H1 (cell line): Measurements from ENCODE around the gene CISD2.

Source experiments
- ASH2L ChIP-seq: fragments of 200-600, 300-600 bp; sonication (generic); IDR thresholded peaks from one replicate; pipeline ENCODE4 v1.7.1; 2017; ENCODE audit warnings: low read length
- EGR1 ChIP-seq: IDR thresholded peaks from 2 replicates; pipeline ENCODE4 v1.6.1; 2011; ENCODE audit warnings: low read depth, low read length, borderline replicate concordance
- EZH2 ChIP-seq: fragments of 200-600 bp; sonication (generic); IDR thresholded peaks from 2 replicates; pipeline ENCODE4 v1.7.1; 2012; ENCODE audit warnings: low read depth, mild to moderate bottlenecking, moderate library complexity, low read length, inconsistent platforms; ENCODE audit not compliant: severe bottlenecking
- JUND ChIP-seq: IDR thresholded peaks from 2 replicates; pipeline ENCODE4 v1.6.1; 2011; ENCODE audit warnings: mild to moderate bottlenecking, improper control_type of control experiment, low read length
- SIN3A ChIP-seq, 2 experiments: IDR thresholded peaks in 1 of 2; conservative IDR thresholded peaks in 1 of 2; 2 replicates each; pipeline ENCODE4 v1.6.1; 2011 to 2012; ENCODE audit warnings: low read length in 2 of 2, improper control_type of control experiment in 1 of 2, low read depth in 1 of 2, mild to moderate bottlenecking in 1 of 2
- SP1 ChIP-seq: IDR thresholded peaks from 2 replicates; pipeline ENCODE4 v1.6.1; 2011; ENCODE audit warnings: low read depth, low read length
- TF ChIP-seq, protein P1 (sequence below), 3 experiments: IDR thresholded peaks; 1 replicate in 2 of 3; 2 replicates in 1 of 3; pipeline versions ENCODE4 v1.5.1 to v1.6.1; 2011; ENCODE audit warnings: low read length in 3 of 3, mild to moderate bottlenecking in 3 of 3, inconsistent platforms in 2 of 3, low read depth in 1 of 3, moderate library complexity in 1 of 3; ENCODE audit not compliant: insufficient read depth in 1 of 3; ENCODE audit errors: control extremely low read depth in 1 of 3
- TF ChIP-seq, protein P2 (sequence below): IDR thresholded peaks from 2 replicates; pipeline ENCODE4 v1.6.1; 2011; ENCODE audit warnings: low read depth, mild to moderate bottlenecking, low read length; ENCODE audit not compliant: insufficient read depth

DNA sequence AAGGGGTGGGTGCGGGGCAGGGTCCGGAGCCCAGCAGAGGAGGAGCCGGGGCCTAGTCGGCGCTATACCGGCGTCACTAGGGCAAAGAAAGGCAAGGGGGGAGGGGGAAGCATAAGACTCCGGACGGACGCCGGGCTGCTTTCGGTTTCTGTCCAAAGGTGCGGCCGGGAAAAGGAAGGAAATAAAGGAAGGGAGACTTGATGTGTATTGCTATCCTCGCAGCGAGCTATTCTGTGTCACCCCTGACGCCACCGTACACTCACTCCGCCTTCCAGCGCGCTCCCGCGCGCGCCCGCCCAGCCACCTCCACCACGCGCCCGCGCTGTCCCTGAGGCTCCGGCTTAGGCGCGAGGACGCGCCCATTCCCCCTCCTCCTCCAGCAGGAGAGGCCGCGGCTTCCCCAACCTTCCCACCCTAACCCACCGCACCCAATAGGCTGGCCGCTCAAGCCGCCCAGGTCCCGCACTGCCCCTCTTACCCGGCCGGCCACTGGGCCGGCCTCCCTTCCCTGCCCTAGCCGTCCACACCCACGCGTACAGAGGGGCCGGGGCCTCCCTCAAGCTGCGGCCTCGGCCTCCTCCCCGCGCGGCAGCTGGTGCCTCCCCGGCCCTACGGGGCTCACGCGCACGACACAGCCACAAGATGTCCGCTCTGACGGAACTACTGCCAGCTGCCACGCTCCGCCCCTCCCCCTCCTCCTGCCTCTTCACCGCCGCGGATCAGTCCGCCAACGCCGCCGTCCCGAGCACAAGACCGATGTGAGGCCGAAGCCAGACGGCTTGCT is 41.7 kb upstream of the CISD2 start, which contains the start of gene UBE2D3:
- TF ChIP-seq, protein P1, sequence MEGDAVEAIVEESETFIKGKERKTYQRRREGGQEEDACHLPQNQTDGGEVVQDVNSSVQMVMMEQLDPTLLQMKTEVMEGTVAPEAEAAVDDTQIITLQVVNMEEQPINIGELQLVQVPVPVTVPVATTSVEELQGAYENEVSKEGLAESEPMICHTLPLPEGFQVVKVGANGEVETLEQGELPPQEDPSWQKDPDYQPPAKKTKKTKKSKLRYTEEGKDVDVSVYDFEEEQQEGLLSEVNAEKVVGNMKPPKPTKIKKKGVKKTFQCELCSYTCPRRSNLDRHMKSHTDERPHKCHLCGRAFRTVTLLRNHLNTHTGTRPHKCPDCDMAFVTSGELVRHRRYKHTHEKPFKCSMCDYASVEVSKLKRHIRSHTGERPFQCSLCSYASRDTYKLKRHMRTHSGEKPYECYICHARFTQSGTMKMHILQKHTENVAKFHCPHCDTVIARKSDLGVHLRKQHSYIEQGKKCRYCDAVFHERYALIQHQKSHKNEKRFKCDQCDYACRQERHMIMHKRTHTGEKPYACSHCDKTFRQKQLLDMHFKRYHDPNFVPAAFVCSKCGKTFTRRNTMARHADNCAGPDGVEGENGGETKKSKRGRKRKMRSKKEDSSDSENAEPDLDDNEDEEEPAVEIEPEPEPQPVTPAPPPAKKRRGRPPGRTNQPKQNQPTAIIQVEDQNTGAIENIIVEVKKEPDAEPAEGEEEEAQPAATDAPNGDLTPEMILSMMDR (IDR thresholded peaks at IDR 0.05; ENCODE audit: control extremely low read depth in 1 of 3, insufficient read depth in 1 of 3, low read depth in 1 of 3, low read length in 3 of 3) = no peak; a peak in 1 of 4 replicates
- TF ChIP-seq JUND (peak; percentile 23; the same call in 1 of the 2 replicates), EZH2 (no peak), EGR1 (peak; percentile 35; the same call in 1 of the 2 replicates), ASH2L (peak; percentile 42), SIN3A (conservative IDR thresholded peaks at IDR 0.05 in 1 of 2, IDR thresholded peaks at IDR 0.05 in 1 of 2; ENCODE audit: low read depth in 1 of 2, low read length in 2 of 2) (peak; percentile 10 to 79; a peak in 2 of 4 replicates), SP1 (0 out of 2 replicates have a peak, but pooled peaks have one; percentile 26)
- TF ChIP-seq, protein P2, sequence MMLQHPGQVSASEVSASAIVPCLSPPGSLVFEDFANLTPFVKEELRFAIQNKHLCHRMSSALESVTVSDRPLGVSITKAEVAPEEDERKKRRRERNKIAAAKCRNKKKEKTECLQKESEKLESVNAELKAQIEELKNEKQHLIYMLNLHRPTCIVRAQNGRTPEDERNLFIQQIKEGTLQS = no peak
